GM15510 (cell line): Measurements from ENCODE around the gene PTPN1.

Experiments used
- POLR2A ChIP-seq: IDR thresholded peaks from 3 replicates; pipeline ENCODE4 v1.6.1; 2011; ENCODE audit warnings: borderline replicate concordance; ENCODE audit not compliant: insufficient read length; ENCODE audit errors: extremely low read depth

The PTPN1 gene

GRCh38 chr20:50550531-50550930 is 40.3 kb downstream of the PTPN1 start:
- no peak for TF ChIP-seq POLR2A

- no peak for TF ChIP-seq POLR2A
These were observed 41.1 kb downstream of the PTPN1 start for GRCh38 chr20:50551288-50551687.

GRCh38 chr20:50552979-50553378 is 42.8 kb downstream of the PTPN1 start:
- TF ChIP-seq POLR2A: no peak

GRCh38 chr20:50554694-50555579 is 44.8 kb downstream of the PTPN1 start:
- TF ChIP-seq POLR2A: no peak

GRCh38 chr20:50555662-50556061 is 45.5 kb downstream of the PTPN1 start:
- TF ChIP-seq POLR2A: no peak

GRCh38 chr20:50557549-50558134 is 47.5 kb downstream of the PTPN1 start:
- no peak for TF ChIP-seq POLR2A

- TF ChIP-seq POLR2A: no peak
These were observed 48.3 kb downstream of the PTPN1 start for GRCh38 chr20:50558483-50558925.

- no peak for TF ChIP-seq POLR2A
These were observed 49.0 kb downstream of the PTPN1 start for GRCh38 chr20:50559149-50559548.

GRCh38 chr20:50559856-50560638 is 49.9 kb downstream of the PTPN1 start:
- no peak for TF ChIP-seq POLR2A

- TF ChIP-seq POLR2A: no peak
These were observed 50.7 kb downstream of the PTPN1 start for GRCh38 chr20:50560867-50561266.

GRCh38 chr20:50561379-50562078 is 51.3 kb downstream of the PTPN1 start:
- TF ChIP-seq POLR2A: no peak

GRCh38 chr20:50562262-50562701 is 52.1 kb downstream of the PTPN1 start:
- no peak for TF ChIP-seq POLR2A

GRCh38 chr20:50563133-50563944 is 53.2 kb downstream of the PTPN1 start:
- TF ChIP-seq POLR2A: no peak

- no peak for TF ChIP-seq POLR2A
These were observed 55.2 kb downstream of the PTPN1 start for GRCh38 chr20:50565383-50565782.
